GM12878 (cell line): Measurements from ENCODE around the gene DPRX. TPM values are rescaled to one million over a fixed set of nuclear protein-coding genes. Genes with fewer than 3 reads are reported as not detected.

Source experiments
- ATAC-seq: fragments of 200-7000 bp; cut with Tn5 transposase; 3 replicates; pipeline ENCODE4 v1.9.1; 2020; ENCODE audit warnings: mild to moderate bottlenecking, moderate library complexity
- BruUV-seq: library from RNA; stranded (reverse); fragments of 400-500 nt; replicated peaks from 2 replicates; lab custom pipeline; 2021; lab: Mats Ljungman, UMichigan
- CTCF ChIA-PET: fragments of 300-600 bp; sonication (Branson Sonifier 250); formaldehyde crosslinking; extraction: SDS; loops from one replicate; lab custom pipeline; 2021; ENCODE audit warnings: inconsistent platforms; lab: Yijun Ruan, JAX
- POLR2A ChIA-PET: fragments of 350-600 bp; formaldehyde crosslinking; extraction: SDS; loops from one replicate; lab custom pipeline; 2021; ENCODE audit warnings: inconsistent platforms; lab: Charles Lee
- RAD21 ChIA-PET: fragments of 300-600 bp; sonication (Branson Sonifier 250); formaldehyde crosslinking; loops from one replicate; lab custom pipeline; 2023; ENCODE audit warnings: antibody characterized with exemption; ENCODE audit not compliant: unreplicated experiment; lab: Charles Lee
- SMC1A ChIA-PET: fragments of 300-600 bp; sonication (Branson Sonifier 250); formaldehyde crosslinking; loops from one replicate; lab custom pipeline; 2023; ENCODE audit not compliant: unreplicated experiment, uncharacterized antibody; lab: Charles Lee
- DNase-seq: peaks from one replicate; pipeline ENCODE4 v3.0.0-alpha.2; 2011; ENCODE audit warnings: low read depth, low spot score
- FAIRE-seq: peaks from 3 replicates; lab custom pipeline; 2011; peaks lifted over from hg19 to GRCh38; lab: Jason Lieb, UNC
- H2AFZ ChIP-seq: 2 replicates; pipeline ENCODE4 v1.6.0; 2011; ENCODE audit warnings: low read depth, low read length, control low read depth; ENCODE audit not compliant: control insufficient read depth
- H3K27ac ChIP-seq: 2 replicates; pipeline ENCODE4 v1.5.1; 2011; ENCODE audit warnings: control low read depth; ENCODE audit not compliant: control insufficient read depth, insufficient read depth
- H3K27me3 ChIP-seq, 2 experiments: replicated peaks in 1 of 2; 2 replicates each; pipeline versions ENCODE4 v1.6.0 to v1.6.1; 2011; ENCODE audit warnings: low read length in 1 of 2; ENCODE audit not compliant: control insufficient read depth in 2 of 2, insufficient read depth in 2 of 2
- H3K36me3 ChIP-seq, 2 experiments: 2 replicates each; pipeline ENCODE4 v1.5.1; 2011; ENCODE audit warnings: low read length in 1 of 2; ENCODE audit not compliant: control insufficient read depth in 2 of 2, insufficient read depth in 2 of 2
- H3K4me1 ChIP-seq: 2 replicates; pipeline ENCODE4 v1.6.1; 2011; ENCODE audit warnings: mild to moderate bottlenecking, low read length, moderate library complexity, mixed read lengths; ENCODE audit not compliant: control insufficient read depth, insufficient read depth
- H3K4me2 ChIP-seq: 2 replicates; pipeline ENCODE4 v1.6.0; 2011; ENCODE audit warnings: control low read depth; ENCODE audit not compliant: control insufficient read depth, insufficient read depth
- H3K4me3 ChIP-seq: fragments of 200-600 bp; sonication (generic); 2 replicates; pipeline ENCODE4 v1.5.1; 2016
- H3K79me2 ChIP-seq: 2 replicates; pipeline ENCODE4 v1.6.0; 2011; ENCODE audit warnings: low read length; ENCODE audit not compliant: control insufficient read depth, insufficient read depth
- H3K9ac ChIP-seq: 2 replicates; pipeline ENCODE4 v1.8.0; 2011; ENCODE audit warnings: low read length, control low read depth, mixed read lengths; ENCODE audit not compliant: control insufficient read depth, insufficient read depth
- H3K9me3 ChIP-seq: replicated peaks from 3 replicates; pipeline ENCODE4 v1.5.1; 2011; ENCODE audit warnings: mild to moderate bottlenecking, low read length; ENCODE audit not compliant: control insufficient read depth, insufficient read depth
- H4K20me1 ChIP-seq: 2 replicates; pipeline ENCODE4 v1.6.0; 2011; ENCODE audit not compliant: control insufficient read depth, insufficient read depth
- BCL11A ChIP-seq: IDR thresholded peaks from 2 replicates; pipeline ENCODE4 v1.6.1; 2011; ENCODE audit warnings: low read depth, low read length
- CREM ChIP-seq: IDR thresholded peaks from 2 replicates; pipeline ENCODE4 v1.6.1; 2014; ENCODE audit warnings: antibody characterized with exemption, low read depth
- FOXK2 ChIP-seq: fragments of 450-650 bp; IDR thresholded peaks from 2 replicates; pipeline ENCODE4 v1.6.1; 2017; ENCODE audit warnings: mild to moderate bottlenecking, moderate library complexity
- KDM1A ChIP-seq: fragments of 200-600 bp; sonication (generic); IDR thresholded peaks from 2 replicates; pipeline ENCODE4 v1.6.1; 2016; ENCODE audit warnings: borderline replicate concordance
- PAX8 ChIP-seq: fragments of 450-650 bp; IDR thresholded peaks from 2 replicates; pipeline ENCODE4 v1.6.1; 2017; ENCODE audit warnings: mild to moderate bottlenecking, moderate library complexity
- SIX5 ChIP-seq: IDR thresholded peaks from 2 replicates; pipeline ENCODE4 v1.6.1; 2011; ENCODE audit warnings: mild to moderate bottlenecking, low read depth, low read length, moderate library complexity; ENCODE audit not compliant: severe bottlenecking
- SMAD5 ChIP-seq: IDR thresholded peaks from 2 replicates; pipeline ENCODE4 v1.6.1; 2016; ENCODE audit warnings: antibody characterized with exemption, low read depth
- YY1 ChIP-seq: IDR thresholded peaks from 2 replicates; pipeline ENCODE4 v1.6.1; 2011; ENCODE audit warnings: low read depth, mild to moderate bottlenecking, low read length
- WGBS: methylation state at CpG from one replicate; pipeline ENCODE4 v1.1.6; 2016; ENCODE audit warnings: low lambda C conversion rate; ENCODE audit not compliant: insufficient replicate concordance, insufficient coverage; ENCODE audit errors: missing lambda C conversion rate; 5-methylcytosine and 5-hydroxymethylcytosine counted together
- in situ Hi-C: fragments of 300-500 bp; cut with MboI; formaldehyde crosslinking; loops from 9 replicates; pipeline ENCODE4 v1.14.3; 2018; ENCODE audit warnings: mixed read lengths
- intact Hi-C: fragments of 100-400 bp; cut with micrococcal nuclease; formaldehyde crosslinking; loops from one replicate; pipeline ENCODE4 v1.14.2; 2022; ENCODE audit not compliant: unreplicated experiment
- polyA plus RNA-seq, 11 experiments: library from polyadenylated mRNA; depleted of rRNA in 4 of 11; unstranded in 6 of 11; stranded (reverse) in 5 of 11; fragments of >200 nt; fragmentation: Nextera tagmentation in 4 of 11; fragmentation: Illumina TruSeq in 1 of 11; extraction: Ambion mirVana in 4 of 11; extraction: Trizol in 1 of 11; gene quantifications; 1 replicate in 1 of 11; 2 replicates in 10 of 11; pipeline versions ENCODE4 v1.2.1 to v1.2.3, GENCODE V29; 2011 to 2016; ENCODE audit warnings: inconsistent platforms in 2 of 11, missing spikeins in 2 of 11, low read depth in 1 of 11
- total RNA-seq, 4 experiments: library from RNA; depleted of rRNA in 3 of 4; stranded (reverse); fragments of >200 nt in 3 of 4; fragmentation: Illumina TruSeq in 1 of 4; extraction: Trizol in 1 of 4; gene quantifications; 2 replicates each; pipeline versions ENCODE4 v1.2.1 to v1.2.3, GENCODE V29; 2013 to 2021
- TF ChIP-seq, protein P1 (sequence below): fragments of 450-650 bp; IDR thresholded peaks from 2 replicates; pipeline ENCODE4 v1.6.1; 2018; ENCODE audit warnings: borderline replicate concordance, mild to moderate bottlenecking; ENCODE audit not compliant: partially characterized antibody
- TF ChIP-seq, protein P2 (sequence below): fragments of 150-350 bp; IDR thresholded peaks from 2 replicates; pipeline ENCODE4 v1.6.1; 2014; ENCODE audit warnings: mild to moderate bottlenecking, low read depth, low read length
- TF ChIP-seq, protein P3 (sequence below): IDR thresholded peaks from 2 replicates; pipeline ENCODE4 v1.6.1; 2012; ENCODE audit warnings: mild to moderate bottlenecking, low read depth, low read length

DPRX gene
- total and polyA plus RNA-seq, 10 of the 15 experiments (the other 5 are each of a cell fraction or from before 2014, with no cell fraction given): not detected

DNA sequence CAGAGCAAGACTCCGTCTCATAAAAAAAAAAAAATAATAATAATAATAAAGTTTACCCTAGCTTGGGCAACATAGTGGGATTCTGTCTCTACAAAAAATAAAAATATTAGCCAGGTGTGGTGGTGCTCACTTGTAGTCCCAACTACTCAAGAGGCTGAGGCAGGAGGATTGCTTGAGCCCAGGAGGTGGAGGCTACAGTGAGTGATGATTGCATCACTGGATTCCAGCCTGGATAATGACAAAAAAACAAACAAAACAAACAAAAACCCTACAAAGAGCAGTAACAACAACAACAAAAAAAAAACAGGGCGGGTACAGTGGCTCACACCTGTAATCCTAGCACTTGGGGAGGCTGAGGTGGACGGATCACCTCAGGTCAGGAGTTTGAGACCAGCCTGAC is 48.6 kb upstream of the DPRX start:
- Histone ChIP-seq H3K27ac (no peak overlapping the region), H3K4me3 (no peak overlapping the region), H3K4me1 (no peaks in the 10 kb centered on the region), H4K20me1 (no peaks in the 10 kb centered on the region), H3K27me3 (no peaks in the 10 kb centered on the region), H3K4me2 (no peak overlapping the region), H3K9ac (no peak overlapping the region), H2AFZ (no peak overlapping the region), H3K9me3 (no peaks in the 10 kb centered on the region; the same call in 2 of the 3 replicates), H3K79me2 (no peaks in the 10 kb centered on the region), H3K36me3 (no peaks in the 10 kb centered on the region)
- in situ Hi-C loops (no loop called here), intact Hi-C loops (no loop called here)
- WGBS: 73% methylated on average over 3 of the region's 3 CpGs
- no TSS peak for BruUV-seq
- ChIA-PET SMC1A (no interaction called here), CTCF (no interaction called here), POLR2A (no interaction called here), RAD21 (no interaction called here)
- TF ChIP-seq CREM (no peak), PAX8 (no peak), KDM1A (no peak), BCL11A (no peak)
- FAIRE-seq (no peak), DNase-seq (no peak), ATAC-seq (no peak)

DNA sequence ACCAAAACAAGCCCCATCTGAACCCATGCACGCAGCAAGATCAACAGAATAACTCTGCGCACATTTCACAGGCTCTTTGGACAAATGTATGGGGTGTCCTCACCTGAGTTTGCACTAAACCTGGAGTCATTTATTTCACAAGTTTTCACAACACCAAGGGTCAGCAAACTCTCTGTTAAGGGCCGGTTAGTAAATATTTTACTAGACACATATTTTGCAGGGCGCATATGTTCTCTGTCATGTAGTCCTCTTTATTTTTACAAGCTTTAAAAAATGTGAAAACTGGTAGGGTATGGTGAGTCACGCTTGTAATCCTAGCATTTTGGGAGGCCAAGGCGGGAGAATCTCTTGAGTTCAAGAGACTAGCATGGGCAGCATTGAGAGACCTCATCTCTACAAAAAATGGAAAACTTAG is 45.5 kb upstream of the DPRX start:
- Histone ChIP-seq H2AFZ (no peak overlapping the region), H3K4me2 (no peak overlapping the region), H3K36me3 (no peaks in the 10 kb centered on the region), H3K27me3 (no peaks in the 10 kb centered on the region), H3K79me2 (no peaks in the 10 kb centered on the region), H3K9me3 (no peaks in the 10 kb centered on the region; the same call in 2 of the 3 replicates), H3K4me1 (no peaks in the 10 kb centered on the region), H3K4me3 (no peak overlapping the region), H3K9ac (no peak overlapping the region), H3K27ac (no peak overlapping the region), H4K20me1 (no peaks in the 10 kb centered on the region)
- DNase-seq (no peak), FAIRE-seq (no peak), ATAC-seq (no peak)
- in situ Hi-C loops (no loop called here), intact Hi-C loops (no loop called here)
- POLR2A ChIA-PET: no interaction called here
- RAD21 ChIA-PET: no interaction called here
- SMC1A ChIA-PET: no interaction called here
- 29% methylated on average over 6 of the region's 6 CpGs for WGBS
- CTCF ChIA-PET: no interaction called here
- BruUV-seq: no TSS peak
- TF ChIP-seq, protein P1, sequence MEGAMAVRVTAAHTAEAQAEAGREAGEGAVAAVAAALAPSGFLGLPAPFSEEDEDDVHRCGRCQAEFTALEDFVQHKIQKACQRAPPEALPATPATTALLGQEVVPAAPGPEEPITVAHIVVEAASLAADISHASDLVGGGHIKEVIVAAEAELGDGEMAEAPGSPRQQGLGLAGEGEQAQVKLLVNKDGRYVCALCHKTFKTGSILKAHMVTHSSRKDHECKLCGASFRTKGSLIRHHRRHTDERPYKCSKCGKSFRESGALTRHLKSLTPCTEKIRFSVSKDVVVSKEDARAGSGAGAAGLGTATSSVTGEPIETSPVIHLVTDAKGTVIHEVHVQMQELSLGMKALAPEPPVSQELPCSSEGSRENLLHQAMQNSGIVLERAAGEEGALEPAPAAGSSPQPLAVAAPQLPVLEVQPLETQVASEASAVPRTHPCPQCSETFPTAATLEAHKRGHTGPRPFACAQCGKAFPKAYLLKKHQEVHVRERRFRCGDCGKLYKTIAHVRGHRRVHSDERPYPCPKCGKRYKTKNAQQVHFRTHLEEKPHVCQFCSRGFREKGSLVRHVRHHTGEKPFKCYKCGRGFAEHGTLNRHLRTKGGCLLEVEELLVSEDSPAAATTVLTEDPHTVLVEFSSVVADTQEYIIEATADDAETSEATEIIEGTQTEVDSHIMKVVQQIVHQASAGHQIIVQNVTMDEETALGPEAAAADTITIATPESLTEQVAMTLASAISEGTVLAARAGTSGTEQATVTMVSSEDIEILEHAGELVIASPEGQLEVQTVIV: no peak
- no peak for TF ChIP-seq YY1
- TF ChIP-seq SMAD5: no peak
- TF ChIP-seq, protein P2, sequence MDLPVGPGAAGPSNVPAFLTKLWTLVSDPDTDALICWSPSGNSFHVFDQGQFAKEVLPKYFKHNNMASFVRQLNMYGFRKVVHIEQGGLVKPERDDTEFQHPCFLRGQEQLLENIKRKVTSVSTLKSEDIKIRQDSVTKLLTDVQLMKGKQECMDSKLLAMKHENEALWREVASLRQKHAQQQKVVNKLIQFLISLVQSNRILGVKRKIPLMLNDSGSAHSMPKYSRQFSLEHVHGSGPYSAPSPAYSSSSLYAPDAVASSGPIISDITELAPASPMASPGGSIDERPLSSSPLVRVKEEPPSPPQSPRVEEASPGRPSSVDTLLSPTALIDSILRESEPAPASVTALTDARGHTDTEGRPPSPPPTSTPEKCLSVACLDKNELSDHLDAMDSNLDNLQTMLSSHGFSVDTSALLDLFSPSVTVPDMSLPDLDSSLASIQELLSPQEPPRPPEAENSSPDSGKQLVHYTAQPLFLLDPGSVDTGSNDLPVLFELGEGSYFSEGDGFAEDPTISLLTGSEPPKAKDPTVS: no peak
- TF ChIP-seq FOXK2: no peak
- TF ChIP-seq, protein P3, sequence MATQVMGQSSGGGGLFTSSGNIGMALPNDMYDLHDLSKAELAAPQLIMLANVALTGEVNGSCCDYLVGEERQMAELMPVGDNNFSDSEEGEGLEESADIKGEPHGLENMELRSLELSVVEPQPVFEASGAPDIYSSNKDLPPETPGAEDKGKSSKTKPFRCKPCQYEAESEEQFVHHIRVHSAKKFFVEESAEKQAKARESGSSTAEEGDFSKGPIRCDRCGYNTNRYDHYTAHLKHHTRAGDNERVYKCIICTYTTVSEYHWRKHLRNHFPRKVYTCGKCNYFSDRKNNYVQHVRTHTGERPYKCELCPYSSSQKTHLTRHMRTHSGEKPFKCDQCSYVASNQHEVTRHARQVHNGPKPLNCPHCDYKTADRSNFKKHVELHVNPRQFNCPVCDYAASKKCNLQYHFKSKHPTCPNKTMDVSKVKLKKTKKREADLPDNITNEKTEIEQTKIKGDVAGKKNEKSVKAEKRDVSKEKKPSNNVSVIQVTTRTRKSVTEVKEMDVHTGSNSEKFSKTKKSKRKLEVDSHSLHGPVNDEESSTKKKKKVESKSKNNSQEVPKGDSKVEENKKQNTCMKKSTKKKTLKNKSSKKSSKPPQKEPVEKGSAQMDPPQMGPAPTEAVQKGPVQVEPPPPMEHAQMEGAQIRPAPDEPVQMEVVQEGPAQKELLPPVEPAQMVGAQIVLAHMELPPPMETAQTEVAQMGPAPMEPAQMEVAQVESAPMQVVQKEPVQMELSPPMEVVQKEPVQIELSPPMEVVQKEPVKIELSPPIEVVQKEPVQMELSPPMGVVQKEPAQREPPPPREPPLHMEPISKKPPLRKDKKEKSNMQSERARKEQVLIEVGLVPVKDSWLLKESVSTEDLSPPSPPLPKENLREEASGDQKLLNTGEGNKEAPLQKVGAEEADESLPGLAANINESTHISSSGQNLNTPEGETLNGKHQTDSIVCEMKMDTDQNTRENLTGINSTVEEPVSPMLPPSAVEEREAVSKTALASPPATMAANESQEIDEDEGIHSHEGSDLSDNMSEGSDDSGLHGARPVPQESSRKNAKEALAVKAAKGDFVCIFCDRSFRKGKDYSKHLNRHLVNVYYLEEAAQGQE: no peak
- TF ChIP-seq SIX5: no peak
